ENCODE results near the gene SRGAP1.

SRGAP1 gene

DNA sequence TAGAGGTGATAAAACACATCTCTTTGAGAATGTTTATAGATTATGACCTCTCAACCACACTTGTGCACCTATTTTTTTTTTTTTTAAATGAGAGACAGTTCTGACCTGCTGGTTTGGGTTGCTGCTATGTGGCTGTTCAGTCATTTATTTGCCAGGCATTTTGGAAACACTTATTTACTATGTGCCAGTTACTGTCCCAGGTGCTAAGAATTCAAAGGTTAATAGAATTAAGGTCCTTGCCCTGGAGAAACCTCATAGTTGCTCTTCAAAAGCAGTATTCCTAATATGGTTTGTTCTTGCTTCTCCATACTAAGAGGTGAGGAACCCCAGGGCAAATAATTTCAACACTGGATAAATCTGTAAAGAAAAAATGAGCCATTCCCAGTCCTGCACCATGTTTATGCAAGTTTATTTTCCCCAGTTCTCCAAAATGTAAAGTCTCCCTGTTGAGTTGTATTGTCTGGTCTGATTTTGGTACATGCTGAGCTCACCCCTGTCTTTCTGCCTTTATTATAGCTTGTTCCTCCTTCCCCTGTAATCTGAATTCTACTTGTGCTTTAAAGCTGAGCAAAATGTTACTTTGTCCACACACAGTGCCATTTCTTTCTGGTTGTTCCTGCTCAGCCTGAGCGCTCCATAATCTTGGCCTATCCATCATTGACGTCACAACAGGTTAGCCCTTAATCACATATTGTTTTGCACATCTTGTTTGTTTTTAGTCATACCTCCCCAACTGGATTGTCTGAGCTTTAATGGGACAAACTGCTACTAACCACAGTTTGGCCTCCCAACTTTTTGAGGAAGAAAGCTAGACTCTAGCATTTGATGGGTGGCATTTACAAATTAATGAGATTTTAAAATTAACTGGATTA, 56.7 kb downstream of the SRGAP1 start:
- no peak overlapping the region for H2BK5ac ChIP-seq (ENCODE audit: low read depth, low read length, poor library complexity)
- no peak overlapping the region for H3K4me2 ChIP-seq (ENCODE audit: low read length)
- WGBS (ENCODE audit: extremely low coverage, insufficient coverage, insufficient read length), result no CpG with 5 or more reads among the region's 2 CpGs
- H3K79me2 ChIP-seq (ENCODE audit: control insufficient read depth, insufficient read depth, low read length, poor library complexity), result no peaks in the 10 kb centered on the region
- peaks cover 3 to 8% of the 10 kb centered on the region in 2 experiments for H3K4me1 ChIP-seq (ENCODE audit: control insufficient read depth in 1 of 2, insufficient read depth in 2 of 2, low read length in 2 of 2)
- no peaks in the 10 kb centered on the region for H3K27me3 ChIP-seq (ENCODE audit: insufficient read depth, low read length)
- H3K14ac ChIP-seq (ENCODE audit: low read length), result no peak overlapping the region
- H4K91ac ChIP-seq (ENCODE audit: low read depth, low read length), result no peak overlapping the region
- no peaks in the 10 kb centered on the region for H3K9me3 ChIP-seq (ENCODE audit: insufficient read depth, low read depth, low read length)
- H3K79me1 ChIP-seq (ENCODE audit: low read length), result peaks cover 6% of the 10 kb centered on the region
- no peak overlapping the region for H3K27ac ChIP-seq (ENCODE audit: low read depth, low read length)
- no peaks in the 10 kb centered on the region for H3K36me3 ChIP-seq (ENCODE audit: control insufficient read depth in 1 of 2, insufficient read depth in 2 of 2, low read length in 2 of 2)
- H3K4me3 ChIP-seq (ENCODE audit: low read depth, low read length), result no peak overlapping the region
- H3K23ac ChIP-seq (ENCODE audit: low read length), result no peak overlapping the region
- DNase-seq, result no peak
- H2BK12ac ChIP-seq (ENCODE audit: low read length), result no peak overlapping the region
- no peak overlapping the region for H4K8ac ChIP-seq (ENCODE audit: low read depth, low read length)
- no peak overlapping the region for H4K12ac ChIP-seq (ENCODE audit: low read depth, low read length)
- H2AFZ ChIP-seq (ENCODE audit: insufficient read depth, low read length, poor library complexity), result no peak overlapping the region
- H3K18ac ChIP-seq (ENCODE audit: low read length), result no peak overlapping the region
- no peak overlapping the region for H3K9ac ChIP-seq (ENCODE audit: low read length)
- H2BK120ac ChIP-seq (ENCODE audit: insufficient read depth, low read length, poor library complexity), result no peak overlapping the region
- no peak overlapping the region for H3K4ac ChIP-seq (ENCODE audit: low read depth, low read length)
- no peak overlapping the region for H2AK5ac ChIP-seq (ENCODE audit: low read length)

DNA sequence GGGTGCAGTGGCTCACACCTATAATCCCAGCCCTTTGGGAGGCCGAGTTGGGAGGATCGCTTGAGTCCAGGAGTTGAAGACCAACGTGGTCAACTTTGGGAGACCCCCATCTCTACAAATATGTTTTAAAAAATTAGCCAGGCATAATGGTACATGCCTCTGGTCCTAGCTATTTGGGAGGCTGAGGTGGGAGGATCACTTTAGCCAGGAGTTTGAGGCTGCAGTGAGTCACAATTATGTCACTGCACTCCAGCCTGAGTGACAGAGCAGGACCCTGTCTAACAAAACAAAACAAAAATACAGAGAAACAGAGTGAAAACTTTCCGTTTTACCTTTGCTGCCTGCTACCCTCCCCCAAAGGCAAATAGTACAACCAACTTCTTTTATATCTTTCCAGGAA, 60.2 kb downstream of the SRGAP1 start:
- Histone ChIP-seq H3K79me2 (ENCODE audit: control insufficient read depth, insufficient read depth, low read length, poor library complexity) (no peaks in the 10 kb centered on the region), H3K9me3 (ENCODE audit: insufficient read depth, low read depth, low read length) (no peaks in the 10 kb centered on the region), H3K36me3 (ENCODE audit: control insufficient read depth in 1 of 2, insufficient read depth in 2 of 2, low read length in 2 of 2) (no peaks in the 10 kb centered on the region), H2AK5ac (ENCODE audit: low read length) (no peak overlapping the region), H4K91ac (ENCODE audit: low read depth, low read length) (no peak overlapping the region), H4K12ac (ENCODE audit: low read depth, low read length) (no peak overlapping the region), H2BK12ac (ENCODE audit: low read length) (peak overlapping the region; percentile 49), H3K79me1 (ENCODE audit: low read length) (peaks cover 6% of the 10 kb centered on the region), H3K27me3 (ENCODE audit: insufficient read depth, low read length) (no peaks in the 10 kb centered on the region), H3K9ac (ENCODE audit: low read length) (no peak overlapping the region), H3K23ac (ENCODE audit: low read length) (no peak overlapping the region), H4K8ac (ENCODE audit: low read depth, low read length) (no peak overlapping the region), H2BK120ac (ENCODE audit: insufficient read depth, low read length, poor library complexity) (peak overlapping the region; percentile 62), H3K4me2 (ENCODE audit: low read length) (no peak overlapping the region), H3K18ac (ENCODE audit: low read length) (no peak overlapping the region), H3K14ac (ENCODE audit: low read length) (no peak overlapping the region), H3K4ac (ENCODE audit: low read depth, low read length) (no peak overlapping the region), H2AFZ (ENCODE audit: insufficient read depth, low read length, poor library complexity) (no peak overlapping the region), H3K27ac (ENCODE audit: low read depth, low read length) (peak overlapping the region; percentile 89), H3K4me1 (ENCODE audit: control insufficient read depth in 1 of 2, insufficient read depth in 2 of 2, low read length in 2 of 2) (peaks cover 3 to 8% of the 10 kb centered on the region in 2 experiments), H2BK5ac (ENCODE audit: low read depth, low read length, poor library complexity) (peak overlapping the region; percentile 52), H3K4me3 (ENCODE audit: low read depth, low read length) (no peak overlapping the region)
- no CpG with 5 or more reads among the region's 4 CpGs for WGBS (ENCODE audit: extremely low coverage, insufficient coverage, insufficient read length)
- peak in 1 of 2 donors; percentile 40 for DNase-seq

DNA sequence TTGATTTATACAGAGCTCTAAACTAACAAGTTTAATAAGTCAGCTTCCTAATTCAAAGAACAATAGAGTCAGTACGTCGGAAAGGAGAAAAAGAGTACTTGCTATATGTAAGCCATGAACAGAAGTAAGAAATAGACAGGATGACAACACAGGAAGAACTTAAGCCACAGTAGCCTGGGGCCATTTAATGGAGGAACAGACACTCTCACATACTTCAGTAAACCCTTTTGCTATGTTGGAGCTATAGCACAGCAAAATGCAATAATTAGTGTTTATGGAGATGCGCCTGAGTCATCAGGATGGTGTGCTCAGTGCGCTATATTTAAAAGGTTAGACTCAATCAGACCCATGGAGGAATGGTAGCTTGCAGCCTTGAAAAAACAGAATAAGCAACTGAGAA, 61.0 kb downstream of the SRGAP1 start:
- Histone ChIP-seq H3K36me3 (ENCODE audit: control insufficient read depth in 1 of 2, insufficient read depth in 2 of 2, low read length in 2 of 2) (no peaks in the 10 kb centered on the region), H3K4me1 (ENCODE audit: control insufficient read depth in 1 of 2, insufficient read depth in 2 of 2, low read length in 2 of 2) (peaks cover 3 to 8% of the 10 kb centered on the region in 2 experiments), H3K18ac (ENCODE audit: low read length) (no peak overlapping the region), H2AK5ac (ENCODE audit: low read length) (no peak overlapping the region), H3K79me1 (ENCODE audit: low read length) (peaks cover 6% of the 10 kb centered on the region), H3K9me3 (ENCODE audit: insufficient read depth, low read depth, low read length) (no peaks in the 10 kb centered on the region), H2AFZ (ENCODE audit: insufficient read depth, low read length, poor library complexity) (no peak overlapping the region), H3K23ac (ENCODE audit: low read length) (no peak overlapping the region), H3K4me3 (ENCODE audit: low read depth, low read length) (no peak overlapping the region), H3K4me2 (ENCODE audit: low read length) (peak overlapping the region; percentile 1), H4K8ac (ENCODE audit: low read depth, low read length) (no peak overlapping the region), H2BK120ac (ENCODE audit: insufficient read depth, low read length, poor library complexity) (no peak overlapping the region), H3K27me3 (ENCODE audit: insufficient read depth, low read length) (no peaks in the 10 kb centered on the region), H3K4ac (ENCODE audit: low read depth, low read length) (no peak overlapping the region), H4K12ac (ENCODE audit: low read depth, low read length) (no peak overlapping the region), H2BK5ac (ENCODE audit: low read depth, low read length, poor library complexity) (no peak overlapping the region), H3K27ac (ENCODE audit: low read depth, low read length) (peak overlapping the region; percentile 89), H3K79me2 (ENCODE audit: control insufficient read depth, insufficient read depth, low read length, poor library complexity) (no peaks in the 10 kb centered on the region), H4K91ac (ENCODE audit: low read depth, low read length) (no peak overlapping the region), H3K14ac (ENCODE audit: low read length) (no peak overlapping the region), H3K9ac (ENCODE audit: low read length) (no peak overlapping the region), H2BK12ac (ENCODE audit: low read length) (no peak overlapping the region)
- DNase-seq, result peak; percentile 74 to 89
- no CpG with 5 or more reads among the region's 4 CpGs for WGBS (ENCODE audit: extremely low coverage, insufficient coverage, insufficient read length)

DNA sequence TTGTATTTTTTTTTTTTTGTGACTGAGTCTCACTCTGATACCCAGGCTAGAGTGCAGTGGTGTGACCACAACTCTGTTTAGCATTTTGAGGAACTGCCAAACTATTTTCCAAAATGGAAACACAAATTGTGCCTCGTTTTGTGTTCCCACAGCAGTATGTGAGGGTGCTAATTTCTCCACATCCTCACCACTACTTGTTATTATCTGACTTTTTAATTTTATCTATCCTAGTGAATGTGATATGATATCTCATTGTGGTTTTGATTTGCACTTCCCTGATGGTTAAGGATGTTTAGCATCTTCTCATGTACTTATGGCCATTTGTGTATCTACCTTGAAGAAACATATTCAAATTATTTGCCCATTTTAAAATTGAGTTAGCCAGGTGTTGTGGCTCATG, 62.4 kb downstream of the SRGAP1 start:
- Histone ChIP-seq H2BK5ac (ENCODE audit: low read depth, low read length, poor library complexity) (no peak overlapping the region), H3K9ac (ENCODE audit: low read length) (no peak overlapping the region), H3K4me2 (ENCODE audit: low read length) (no peak overlapping the region), H3K79me2 (ENCODE audit: control insufficient read depth, insufficient read depth, low read length, poor library complexity) (no peaks in the 10 kb centered on the region), H3K36me3 (ENCODE audit: control insufficient read depth in 1 of 2, insufficient read depth in 2 of 2, low read length in 2 of 2) (no peaks in the 10 kb centered on the region), H3K4me1 (ENCODE audit: control insufficient read depth in 1 of 2, insufficient read depth in 2 of 2, low read length in 2 of 2) (peaks cover 3 to 8% of the 10 kb centered on the region in 2 experiments), H3K14ac (ENCODE audit: low read length) (no peak overlapping the region), H3K18ac (ENCODE audit: low read length) (no peak overlapping the region), H3K23ac (ENCODE audit: low read length) (no peak overlapping the region), H2AFZ (ENCODE audit: insufficient read depth, low read length, poor library complexity) (no peak overlapping the region), H3K27me3 (ENCODE audit: insufficient read depth, low read length) (no peaks in the 10 kb centered on the region), H4K12ac (ENCODE audit: low read depth, low read length) (no peak overlapping the region), H3K9me3 (ENCODE audit: insufficient read depth, low read depth, low read length) (no peaks in the 10 kb centered on the region), H3K79me1 (ENCODE audit: low read length) (peaks cover 6% of the 10 kb centered on the region), H4K8ac (ENCODE audit: low read depth, low read length) (no peak overlapping the region), H2AK5ac (ENCODE audit: low read length) (no peak overlapping the region), H3K27ac (ENCODE audit: low read depth, low read length) (no peak overlapping the region), H3K4ac (ENCODE audit: low read depth, low read length) (no peak overlapping the region), H3K4me3 (ENCODE audit: low read depth, low read length) (no peak overlapping the region), H2BK120ac (ENCODE audit: insufficient read depth, low read length, poor library complexity) (no peak overlapping the region), H2BK12ac (ENCODE audit: low read length) (no peak overlapping the region), H4K91ac (ENCODE audit: low read depth, low read length) (no peak overlapping the region)
- no CpG with 5 or more reads among the region's 1 CpG for WGBS (ENCODE audit: extremely low coverage, insufficient coverage, insufficient read length)
- no peak for DNase-seq
